ENCODE data around the gene CYRIA.

Gene CYRIA

DNA sequence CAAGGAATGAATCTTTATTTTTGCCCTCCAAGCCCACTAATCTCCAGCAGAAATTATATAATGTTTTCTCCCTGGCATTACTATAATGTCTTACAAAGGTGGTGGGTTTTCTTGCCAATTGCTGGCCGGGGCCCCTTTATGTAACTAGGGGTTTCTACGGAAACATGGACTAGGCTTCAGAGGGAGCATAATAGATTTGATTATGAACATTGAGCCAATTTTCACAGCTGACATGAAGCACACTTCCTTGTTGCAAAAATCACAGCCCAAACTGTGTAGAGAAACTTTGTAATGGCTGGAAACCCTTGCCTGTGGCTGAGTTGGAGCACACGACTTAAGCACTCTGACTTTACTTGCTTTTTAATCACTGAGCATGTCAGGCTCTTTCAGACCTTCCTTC, 3.8 kb upstream of the CYRIA start:
- DNase-seq (ENCODE audit: low read depth in 2 of 2): no peak

DNA sequence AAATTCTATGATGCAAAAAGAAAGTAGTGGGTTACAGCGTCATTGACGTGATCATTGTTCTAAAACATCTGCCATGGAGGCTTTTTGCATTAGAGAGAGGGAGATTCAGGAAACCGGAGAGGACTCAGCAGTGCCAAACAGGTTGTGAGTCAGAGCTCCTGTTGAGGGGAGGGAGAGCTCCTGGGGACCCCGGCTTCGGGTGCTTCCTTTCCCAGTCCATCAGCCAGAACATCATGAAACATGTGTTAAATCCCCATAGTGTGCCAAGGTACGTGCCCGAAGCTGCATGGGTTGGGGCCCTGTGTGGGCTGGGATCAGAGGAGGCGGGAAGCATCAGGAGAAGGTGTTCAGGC, 791 bp upstream of the CYRIA start:
- DNase-seq (ENCODE audit: low read depth in 2 of 2): no peak

DNA sequence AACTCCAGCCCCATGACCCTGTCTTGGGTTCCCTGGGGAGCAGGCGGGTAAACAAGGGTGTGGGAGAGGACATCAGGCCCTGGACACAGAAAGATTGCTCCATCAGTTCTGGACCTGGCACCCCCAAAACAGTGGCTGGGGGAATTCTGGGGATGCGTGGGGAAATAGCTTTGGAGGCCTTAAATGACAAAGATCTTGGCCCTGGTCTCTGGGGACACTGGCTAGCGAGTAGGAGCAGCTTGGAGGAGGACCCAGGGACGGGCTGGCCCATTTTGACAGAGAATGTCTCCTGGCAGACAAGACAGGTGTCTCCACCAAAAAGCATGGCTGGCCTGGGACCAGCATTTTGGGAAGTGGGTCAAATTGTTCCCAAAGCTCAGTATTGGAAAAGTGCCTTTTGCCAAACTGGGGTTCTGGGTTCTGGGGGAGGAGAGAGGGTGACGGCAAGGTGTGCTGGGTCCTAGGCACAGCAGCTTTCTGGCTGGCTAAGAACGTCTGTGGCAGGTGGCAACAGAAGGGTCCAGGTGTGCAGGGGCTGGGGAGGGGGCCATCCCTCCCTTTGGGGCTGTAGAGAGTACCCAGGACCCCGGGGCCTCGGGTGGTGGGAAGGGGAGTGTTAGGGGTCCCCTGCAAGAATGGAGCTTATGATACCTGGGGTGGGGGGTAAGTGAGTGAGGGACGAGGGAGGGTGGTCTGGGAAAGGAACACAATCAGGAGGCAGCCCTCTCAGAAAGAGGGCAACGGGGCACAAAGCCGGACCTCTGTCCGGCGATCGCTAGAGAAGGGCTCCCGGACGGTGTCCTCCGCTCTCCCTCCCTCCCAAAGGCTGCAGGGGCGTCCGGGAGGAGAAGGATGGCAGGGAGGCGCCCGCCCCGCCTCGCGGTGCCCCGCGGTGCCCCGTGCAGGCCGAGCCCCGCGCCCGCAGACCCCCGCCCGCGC, 556 bp downstream of the CYRIA start:
- no peak for DNase-seq (ENCODE audit: low read depth in 2 of 2)

DNA sequence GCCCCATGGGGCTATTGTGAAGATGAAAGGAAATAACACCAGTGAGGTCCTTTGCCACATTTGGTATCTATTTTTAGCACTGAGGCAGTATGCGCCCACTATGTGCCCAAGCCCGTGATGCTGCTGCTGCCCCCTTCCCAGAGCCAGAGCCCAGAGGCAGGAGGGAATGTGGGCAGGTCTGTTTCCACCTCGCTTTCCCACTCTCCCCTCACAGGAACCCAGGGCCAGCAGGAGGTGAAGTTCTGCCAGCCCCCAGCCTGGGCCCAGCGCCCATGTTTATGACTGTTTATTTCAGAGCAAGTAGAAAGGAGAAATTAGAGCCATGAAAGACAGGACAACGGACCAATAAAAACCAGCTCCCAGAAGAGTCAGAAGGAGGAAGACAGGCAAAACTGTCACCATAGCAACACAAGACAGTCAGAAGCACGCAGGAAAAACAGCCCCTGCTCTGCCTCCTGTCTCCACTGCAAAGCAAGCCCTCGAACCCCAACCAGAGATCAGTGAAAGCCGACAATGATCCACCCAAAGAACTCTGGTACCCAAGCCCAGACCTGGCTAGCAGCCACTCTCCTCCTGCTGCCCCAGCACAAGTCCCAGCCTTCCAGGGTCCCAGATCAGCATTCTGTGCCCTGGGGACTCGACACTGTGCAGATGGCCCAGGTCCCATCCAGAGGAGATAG, 1.4 kb downstream of the CYRIA start:
- no peak for DNase-seq (ENCODE audit: low read depth in 2 of 2)

DNA sequence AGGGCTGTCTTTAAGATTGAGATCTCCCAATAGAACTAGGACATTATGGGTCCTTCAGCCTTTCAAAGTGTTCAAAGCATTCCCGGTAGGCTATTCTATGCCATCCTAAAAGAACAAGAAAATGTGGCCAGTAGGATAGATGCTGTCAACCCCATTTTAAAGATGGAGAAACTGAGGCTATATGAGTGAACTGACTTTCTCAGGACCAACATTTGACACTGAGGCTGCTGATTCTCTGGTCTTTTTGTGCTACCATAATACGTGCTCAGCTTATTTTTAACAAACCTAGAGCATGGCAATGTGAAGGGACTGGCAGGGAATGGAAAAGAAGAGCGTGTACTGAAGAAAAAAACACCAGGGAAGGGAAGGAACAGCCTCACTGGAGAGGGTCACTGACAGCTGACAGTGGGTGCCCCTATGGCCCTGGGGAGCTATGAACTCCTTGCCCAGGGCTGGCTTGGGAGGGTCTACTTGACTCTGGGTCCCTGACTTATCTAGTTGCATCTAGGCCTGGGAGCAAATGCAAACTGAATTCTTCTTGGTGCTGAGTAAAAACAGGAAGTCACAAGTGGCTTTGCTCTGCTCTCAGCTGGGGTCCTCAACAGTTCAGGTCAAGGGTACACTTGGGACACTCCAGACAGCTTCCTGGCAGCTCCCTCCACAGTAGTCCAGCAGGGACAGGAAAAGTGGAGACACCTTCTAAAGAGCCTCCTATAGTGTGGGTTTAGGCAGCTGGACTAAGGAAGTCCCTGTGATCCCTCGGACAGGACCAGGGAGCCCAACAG, 2.3 kb downstream of the CYRIA start:
- DNase-seq (ENCODE audit: low read depth in 2 of 2): no peak

DNA sequence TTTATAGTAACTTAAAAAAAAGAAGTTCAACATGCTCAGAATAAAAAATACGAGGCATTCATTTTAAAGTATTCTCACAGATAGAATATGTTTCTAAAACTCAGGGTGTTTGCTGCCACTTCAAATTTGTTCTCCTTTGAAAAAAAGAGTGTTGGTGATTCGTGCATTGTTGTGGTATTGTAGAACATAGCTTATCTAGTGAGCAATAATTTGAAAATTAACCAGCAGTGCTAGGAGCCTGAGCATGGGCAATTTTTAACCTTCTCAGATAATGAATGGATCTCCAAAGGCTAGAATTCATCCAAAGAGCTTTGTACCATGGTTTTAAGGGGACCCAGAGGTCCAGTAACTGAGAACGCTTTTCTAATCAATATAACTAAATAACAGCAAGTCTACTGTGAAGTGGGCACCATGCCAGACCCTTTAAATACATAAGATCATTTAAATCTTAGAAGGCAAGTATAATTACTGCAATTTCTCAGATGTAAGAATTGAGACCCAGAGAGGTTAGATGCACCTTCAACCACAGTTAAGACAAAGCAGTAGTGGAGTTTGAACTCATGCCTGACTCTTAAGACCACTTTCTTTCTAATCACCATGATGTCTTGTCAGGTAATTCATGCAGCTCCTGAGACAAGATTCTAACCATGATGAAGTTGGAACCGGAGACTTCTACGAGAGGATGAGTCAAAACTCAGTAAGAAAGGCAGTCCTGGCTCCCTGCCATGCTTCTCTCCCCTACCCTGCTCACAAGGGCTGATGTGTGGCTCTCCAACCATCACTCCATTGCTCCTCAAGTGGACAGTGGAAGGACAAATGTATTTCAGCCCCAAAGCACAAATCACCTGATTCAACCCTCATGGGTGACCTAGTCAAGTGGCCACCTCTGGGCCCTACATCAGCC, 3.4 kb downstream of the CYRIA start:
- DNase-seq (ENCODE audit: low read depth in 2 of 2): no peak

DNA sequence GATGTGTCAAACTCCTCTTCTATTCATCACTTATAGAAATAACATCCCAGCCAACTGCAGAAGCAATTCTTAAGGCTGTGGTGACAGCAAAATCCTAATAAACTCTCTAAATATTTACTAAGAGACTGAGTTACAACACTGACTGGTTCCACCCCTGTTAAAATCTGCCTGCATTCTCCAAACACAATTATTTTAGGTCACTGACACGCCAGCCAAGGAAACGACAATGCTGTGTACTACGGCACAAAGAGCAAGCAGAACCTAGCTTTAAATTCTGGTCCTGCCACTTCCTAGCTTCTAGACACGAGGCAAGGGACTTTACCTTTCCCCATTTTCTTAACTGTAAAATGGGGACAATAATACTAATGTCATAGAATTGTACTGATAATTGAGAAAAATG, 4.1 kb downstream of the CYRIA start:
- no peak for DNase-seq (ENCODE audit: low read depth in 2 of 2)

DNA sequence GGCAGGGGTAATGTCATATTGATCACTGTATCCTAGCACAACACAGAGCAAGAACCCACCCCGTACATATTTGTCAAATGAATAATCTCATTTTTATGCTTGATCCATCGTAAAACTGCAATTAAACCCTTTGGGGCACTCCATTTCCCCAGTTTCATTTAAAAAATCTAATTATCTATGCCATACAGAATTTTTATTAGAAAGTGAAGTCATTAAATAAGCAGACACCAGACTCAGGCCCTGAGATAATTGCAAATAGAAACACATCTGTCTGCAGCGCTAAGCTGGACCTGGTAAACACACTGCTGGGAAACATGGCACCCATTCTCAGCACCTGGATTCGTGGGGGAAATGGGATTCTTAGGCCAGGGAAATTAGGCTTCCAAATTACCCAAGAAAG, 5.1 kb downstream of the CYRIA start:
- no peak for DNase-seq (ENCODE audit: low read depth in 2 of 2)

DNA sequence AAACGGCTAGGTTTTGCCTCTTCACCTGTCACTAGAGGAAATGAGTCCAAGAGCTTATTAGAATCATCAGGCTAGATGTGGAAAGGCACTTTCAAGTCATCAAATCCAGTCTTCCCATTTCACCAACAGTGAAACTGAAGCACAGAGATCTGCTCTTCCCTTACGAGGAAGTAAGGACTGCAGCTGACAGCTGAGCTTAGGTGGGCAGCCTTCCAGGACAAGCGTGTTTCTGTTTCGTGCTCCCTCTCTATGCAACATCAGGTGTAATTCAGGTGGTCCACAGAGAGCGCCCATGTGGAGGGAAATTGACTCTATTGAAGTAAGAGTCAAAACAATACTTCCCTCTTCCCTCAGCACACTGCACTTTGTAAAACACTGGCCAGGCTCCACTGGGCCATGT, 5.5 kb downstream of the CYRIA start:
- no peak for DNase-seq (ENCODE audit: low read depth in 2 of 2)

DNA sequence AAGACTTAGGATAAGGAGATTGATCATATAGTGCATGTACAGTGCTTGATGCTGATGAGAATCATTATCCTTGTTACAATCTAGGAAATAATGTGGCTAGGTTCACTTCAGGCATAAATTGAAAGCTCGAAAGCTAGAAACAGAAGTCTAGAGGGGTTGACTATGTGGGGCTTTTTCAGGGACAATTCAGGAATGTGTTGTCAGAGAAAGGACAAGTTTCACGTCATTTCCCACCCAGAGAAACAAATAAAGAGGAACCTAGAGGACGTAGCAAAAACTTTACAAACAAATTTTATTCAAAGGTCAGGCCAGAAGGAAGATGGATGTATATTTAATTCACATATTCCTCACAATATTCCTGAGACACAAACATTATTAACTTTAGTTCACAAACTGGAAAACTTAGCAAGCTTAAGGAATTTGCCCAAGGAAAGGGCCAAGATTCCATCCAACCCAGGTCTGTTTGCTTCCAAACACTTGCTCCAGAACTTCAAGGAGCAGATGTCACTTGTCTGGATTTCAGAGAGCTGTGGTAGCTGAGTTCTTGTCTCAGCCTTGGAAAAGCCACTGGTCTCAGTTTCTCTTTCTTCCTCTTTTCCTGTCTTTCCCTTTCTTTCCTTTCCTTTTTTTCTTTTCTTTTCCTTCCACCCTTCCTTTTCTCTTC, 7.4 kb downstream of the CYRIA start:
- DNase-seq (ENCODE audit: low read depth in 2 of 2): no peak

DNA sequence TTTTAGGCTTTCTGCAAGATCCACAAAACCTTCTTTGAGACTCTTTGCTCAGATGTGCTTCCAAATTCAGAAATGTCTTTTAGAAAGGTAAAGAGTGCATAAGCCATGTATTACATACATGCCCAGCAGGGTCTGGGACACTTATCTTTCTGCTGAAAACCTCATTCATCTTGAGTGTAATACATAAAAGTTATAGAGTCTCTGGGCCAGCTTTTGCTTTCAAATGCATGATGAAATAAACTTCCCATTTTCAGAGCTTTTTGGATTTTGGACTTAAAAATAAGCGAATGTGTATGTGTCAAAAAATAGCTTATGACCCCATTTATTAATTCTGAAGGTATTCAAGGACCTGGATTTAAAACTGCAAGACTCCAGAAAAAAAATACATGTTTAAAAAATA, 8.0 kb downstream of the CYRIA start:
- no peak for DNase-seq (ENCODE audit: low read depth in 2 of 2)

DNA sequence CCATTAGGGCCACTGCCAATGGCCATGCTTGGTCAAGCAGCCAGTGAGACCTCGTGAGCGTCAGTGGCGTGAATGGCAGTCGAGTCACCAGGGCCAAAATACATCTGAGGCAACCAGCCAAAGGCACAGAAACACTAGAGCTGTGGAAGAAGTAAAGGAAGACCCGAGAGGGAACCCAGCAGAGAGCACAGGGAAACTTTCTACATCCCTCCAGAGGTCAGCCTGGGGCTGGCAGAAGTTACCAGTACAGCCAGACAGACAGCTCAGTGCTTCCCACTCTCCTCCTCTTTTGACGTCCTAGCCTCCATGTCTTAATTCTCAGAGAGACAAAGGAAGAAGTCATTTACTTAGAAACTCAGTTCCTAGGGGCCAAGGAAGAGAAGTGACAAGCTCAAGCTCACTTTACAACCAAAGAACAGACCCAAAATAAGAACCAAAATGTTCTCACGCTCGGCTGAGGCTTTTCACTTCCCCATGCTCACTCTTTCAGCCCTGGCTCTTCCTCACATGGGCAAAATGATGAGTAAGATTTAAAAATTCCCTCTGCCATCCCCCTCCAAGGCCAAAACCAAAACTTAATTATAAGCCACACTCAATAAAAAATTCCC, 8.7 kb downstream of the CYRIA start:
- DNase-seq (ENCODE audit: low read depth in 2 of 2): no peak

DNA sequence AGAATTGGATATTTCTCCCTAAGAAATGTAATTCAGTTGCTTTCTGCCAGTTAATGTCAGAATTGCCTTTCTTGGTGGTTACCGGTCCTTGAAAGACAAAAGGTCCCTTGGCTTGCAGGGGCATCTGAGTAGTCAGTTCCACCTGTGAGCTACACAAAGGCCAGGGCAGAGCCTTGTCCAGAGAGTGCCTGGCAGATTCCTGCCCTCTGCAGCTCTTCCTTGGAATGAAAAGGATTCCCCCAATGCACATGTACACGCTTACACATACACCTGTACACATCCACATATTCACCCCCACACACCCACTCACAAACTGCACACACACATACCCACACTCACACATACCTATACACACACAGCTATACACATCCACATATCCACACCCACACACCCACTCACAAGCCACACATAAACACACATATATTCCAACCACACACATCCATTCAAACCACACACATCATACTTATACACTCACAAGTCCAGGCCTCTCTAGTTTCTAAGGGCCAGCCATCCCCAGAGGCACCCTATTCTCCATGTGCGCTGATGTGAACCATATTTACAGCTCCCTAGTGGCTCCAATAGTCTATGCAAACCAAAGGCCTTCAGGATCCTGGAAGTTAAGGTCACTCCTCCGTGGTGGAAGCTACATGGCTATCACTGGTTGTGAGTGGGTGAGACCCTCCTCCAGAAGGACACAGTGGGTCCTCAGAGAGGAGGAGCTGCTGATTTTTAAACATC, 9.6 kb downstream of the CYRIA start:
- no peak for DNase-seq (ENCODE audit: low read depth in 2 of 2)

DNA sequence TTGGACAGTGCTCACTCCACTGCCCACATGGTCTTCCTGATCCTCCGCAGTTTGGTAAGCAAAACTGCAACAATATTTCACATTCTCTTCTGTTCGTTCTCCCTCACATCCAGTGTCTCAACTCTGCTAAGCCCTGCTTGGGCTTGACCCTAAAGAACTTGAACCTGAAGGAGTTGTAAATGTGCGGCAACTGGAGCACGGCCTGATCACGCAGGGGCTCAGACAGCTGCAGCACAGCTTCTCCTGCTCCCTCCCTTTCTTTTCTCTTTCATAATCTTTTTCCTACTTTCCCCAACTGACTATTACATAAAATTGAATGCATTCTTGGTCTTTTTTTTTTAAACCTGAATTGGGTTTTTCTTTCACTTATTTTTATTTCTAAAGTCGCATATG, 10.2 kb downstream of the CYRIA start:
- DNase-seq (ENCODE audit: low read depth in 2 of 2): no peak

DNA sequence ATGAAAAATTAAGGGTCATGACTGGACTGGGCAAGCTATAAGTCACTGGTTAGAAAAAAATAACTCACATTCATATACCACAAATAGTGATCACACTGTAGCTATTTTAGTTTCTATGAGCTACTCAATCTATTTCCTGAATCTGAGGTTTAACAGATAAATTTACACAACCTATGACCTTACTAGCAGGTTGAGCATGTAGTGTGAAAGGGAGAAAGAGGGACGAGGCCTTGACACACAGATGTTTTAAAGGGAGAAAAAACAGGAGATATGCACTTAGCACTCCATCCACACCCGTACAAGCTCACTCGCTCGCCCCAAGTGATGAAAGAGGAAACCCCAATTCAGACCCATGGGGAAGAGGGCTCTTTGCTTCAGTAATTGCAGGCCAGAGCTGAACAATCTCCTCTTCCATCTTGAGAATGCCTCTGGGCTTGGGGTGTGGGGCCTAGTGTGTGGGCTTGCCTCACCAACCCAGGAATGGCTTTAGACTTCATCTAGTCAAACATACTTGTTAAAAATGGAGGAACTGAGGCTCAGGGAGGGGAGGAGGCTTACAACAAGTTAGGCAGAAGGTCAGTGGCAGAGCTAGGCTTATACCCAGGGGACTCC, 10.7 kb downstream of the CYRIA start:
- no peak for DNase-seq (ENCODE audit: low read depth in 2 of 2)

DNA sequence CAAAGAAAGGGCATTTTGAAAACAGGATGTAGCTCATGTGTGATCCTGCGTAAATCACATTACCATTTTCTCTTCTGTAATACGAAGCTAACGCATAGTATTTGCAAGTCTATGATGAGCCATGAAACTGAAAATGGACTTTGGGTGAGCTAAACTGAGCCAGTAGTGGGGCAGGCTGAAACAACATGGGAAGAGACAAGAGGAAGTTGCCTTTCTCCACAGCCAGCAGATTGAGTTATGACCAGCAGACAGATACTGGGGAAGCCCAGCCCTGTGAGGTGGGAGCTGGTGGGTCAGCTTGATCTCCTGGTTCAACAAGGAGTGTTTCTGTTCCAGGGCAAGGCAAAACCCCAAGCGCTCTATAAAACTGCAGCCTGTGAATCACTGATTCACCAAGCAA, 11.8 kb downstream of the CYRIA start:
- DNase-seq (ENCODE audit: low read depth in 2 of 2): no peak

DNA sequence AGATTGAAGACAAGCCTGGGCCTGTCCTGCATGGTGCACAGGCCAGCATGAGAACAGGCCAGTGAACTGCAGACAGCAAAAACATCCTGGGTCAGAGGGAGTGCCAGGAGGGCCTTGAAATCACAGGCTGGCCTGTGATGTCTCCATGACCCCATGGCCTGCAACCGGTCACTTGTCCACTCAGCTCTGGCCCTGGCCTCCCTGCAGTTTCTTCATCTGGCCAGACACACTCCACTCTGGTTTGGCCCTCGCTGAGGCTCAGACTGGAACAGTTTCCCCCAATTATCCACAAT, 12.6 kb downstream of the CYRIA start:
- DNase-seq (ENCODE audit: low read depth in 2 of 2): no peak

DNA sequence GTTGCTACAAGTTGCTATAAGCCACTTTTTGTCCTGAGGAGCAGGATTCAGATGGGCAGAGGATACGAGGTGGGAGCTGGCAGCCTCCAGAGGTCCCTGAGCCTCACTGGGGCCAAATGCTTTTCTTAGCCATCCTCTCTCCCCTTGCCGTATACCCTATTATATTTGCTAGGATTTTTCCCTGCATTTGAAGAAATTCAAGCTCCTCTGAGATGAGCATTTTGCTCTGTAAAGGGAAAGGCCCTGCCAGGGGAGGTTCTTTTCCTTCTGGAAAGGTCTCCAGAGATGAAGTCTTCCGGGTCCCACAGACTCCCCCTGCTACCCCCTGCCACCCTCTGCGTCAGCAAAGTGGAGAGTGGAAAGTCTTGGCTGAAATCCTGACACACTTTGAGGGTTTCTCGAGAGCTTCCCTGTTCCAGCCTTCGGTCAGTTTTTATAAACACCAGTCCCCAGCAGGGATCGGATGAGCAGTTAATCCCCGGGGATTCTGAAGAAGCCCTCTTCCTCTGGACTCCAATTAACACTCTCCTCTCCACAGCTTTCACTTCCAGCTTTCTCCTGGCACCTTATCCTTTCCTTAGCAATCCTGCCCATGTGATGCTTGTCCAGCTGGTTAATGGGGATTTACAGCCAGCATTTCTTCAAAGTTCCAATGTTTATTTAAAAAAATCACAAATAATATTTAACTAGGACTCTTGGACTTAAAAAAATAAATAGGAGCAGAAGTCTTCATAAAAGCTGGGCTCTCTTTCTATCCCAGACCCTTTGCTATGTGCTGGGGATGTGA, 13.1 kb downstream of the CYRIA start:
- DNase-seq (ENCODE audit: low read depth in 2 of 2): no peak

All from stimulated activated CD8-positive, alpha-beta memory T cell treated with anti-CD3 and anti-CD28 coated beads, Interleukin-15, amount 100 ng/mL, for 48 hours (primary cell).